ENCODE results near the gene SUCLG2. TPM values are rescaled to one million over a fixed set of nuclear protein-coding genes. Genes with fewer than 3 reads are reported as not detected.

SUCLG2 gene
- total RNA-seq, 1 experiment from 2014 or later, result 38.5 TPM

DNA sequence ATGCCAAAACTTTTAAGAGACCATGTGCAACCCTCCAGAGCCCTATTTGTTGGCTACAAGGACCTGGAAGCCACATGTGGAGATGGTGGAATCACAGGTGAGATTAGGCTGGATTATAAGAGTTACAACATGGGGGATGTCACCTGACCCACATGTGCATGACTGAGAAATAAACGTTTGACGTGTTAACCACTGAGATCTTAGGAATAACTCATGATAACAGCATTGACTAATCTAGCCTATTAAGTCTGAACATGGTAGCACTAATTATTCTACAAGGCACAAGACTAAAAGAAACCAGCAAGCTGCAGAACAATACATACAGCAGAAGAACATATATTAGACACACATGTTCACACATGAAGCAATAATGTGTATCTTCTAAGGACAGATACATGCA is 38.4 kb downstream of the SUCLG2 start:
- Histone ChIP-seq H3K9ac (ENCODE audit: extremely low read depth, insufficient read length, low read length) (no peak overlapping the region), H3K4me1 (ENCODE audit: insufficient read depth, low read length) (peaks cover 6% of the 10 kb centered on the region; the same call in 1 of the 2 replicates), H3K18ac (ENCODE audit: insufficient read length, low read depth, low read length) (no peak overlapping the region), H2BK15ac (ENCODE audit: low read depth, low read length) (no peak overlapping the region), H3K27ac (ENCODE audit: insufficient read length, low read depth, low read length) (no peak overlapping the region), H4K5ac (ENCODE audit: insufficient read length, low read depth, low read length) (no peak overlapping the region), H2BK120ac (ENCODE audit: low read depth, low read length, poor library complexity, severe bottlenecking) (no peak overlapping the region), H3K79me1 (ENCODE audit: insufficient read depth, low read depth, low read length, poor library complexity, severe bottlenecking) (no peaks in the 10 kb centered on the region), H3K79me2 (ENCODE audit: insufficient read depth, low read length) (no peaks in the 10 kb centered on the region), H3K4ac (ENCODE audit: low read depth, low read length) (no peak overlapping the region), H3K14ac (ENCODE audit: insufficient read depth, low read length) (no peak overlapping the region), H3K23ac (ENCODE audit: insufficient read length, low read depth, low read length) (no peak overlapping the region), H3K9me3 (ENCODE audit: control insufficient read depth, low read depth, low read length) (no peaks in the 10 kb centered on the region), H3K27me3 (ENCODE audit: insufficient read depth, low read length) (no peaks in the 10 kb centered on the region), H4K8ac (replicated peaks; ENCODE audit: insufficient read length, low read depth, low read length) (no peak overlapping the region), H2BK12ac (ENCODE audit: insufficient read length, low read depth, low read length) (no peak overlapping the region), H2BK20ac (ENCODE audit: low read depth, low read length, poor library complexity, severe bottlenecking) (no peak overlapping the region), H3K23me2 (ENCODE audit: insufficient read length, low read depth, low read length, poor library complexity, severe bottlenecking) (no peaks in the 10 kb centered on the region), H3K56ac (ENCODE audit: insufficient read length, low read depth, low read length) (no peak overlapping the region), H4K20me1 (ENCODE audit: control insufficient read depth, insufficient read depth, insufficient read length) (no peaks in the 10 kb centered on the region), H2AFZ (ENCODE audit: low read length) (no peak overlapping the region), H2BK5ac (ENCODE audit: insufficient read length, low read length) (no peak overlapping the region), H3K4me2 (ENCODE audit: insufficient read depth, insufficient read length, low read length) (no peak overlapping the region), H3T11ph (ENCODE audit: low read length) (no peak overlapping the region), H2AK5ac (ENCODE audit: insufficient read length, low read length) (no peak overlapping the region), H4K91ac (ENCODE audit: insufficient read length, low read depth, low read length) (no peak overlapping the region)
- H3K36me3 Mint-ChIP-seq (ENCODE audit: insufficient read depth in 1 of 3, low read depth in 3 of 3), result peaks cover 0 to 7% (median 5%) of the 10 kb centered on the region in 3 experiments; a peak in 3 of 7 replicates
- no peaks in the 10 kb centered on the region for H3K9me3 Mint-ChIP-seq
- no peak overlapping the region for H3K4me3 Mint-ChIP-seq
- WGBS (ENCODE audit: extremely low coverage, insufficient read length, low lambda C conversion rate), result no CpG with 5 or more reads among the region's 2 CpGs
- H3K4me1 Mint-ChIP-seq, result peaks cover 14 to 22% of the 10 kb centered on the region in 2 experiments
- H3K27ac Mint-ChIP-seq, result no peak overlapping the region
- H3K27me3 Mint-ChIP-seq (ENCODE audit: low read depth), result no peaks in the 10 kb centered on the region
- TF ChIP-seq, protein P1, sequence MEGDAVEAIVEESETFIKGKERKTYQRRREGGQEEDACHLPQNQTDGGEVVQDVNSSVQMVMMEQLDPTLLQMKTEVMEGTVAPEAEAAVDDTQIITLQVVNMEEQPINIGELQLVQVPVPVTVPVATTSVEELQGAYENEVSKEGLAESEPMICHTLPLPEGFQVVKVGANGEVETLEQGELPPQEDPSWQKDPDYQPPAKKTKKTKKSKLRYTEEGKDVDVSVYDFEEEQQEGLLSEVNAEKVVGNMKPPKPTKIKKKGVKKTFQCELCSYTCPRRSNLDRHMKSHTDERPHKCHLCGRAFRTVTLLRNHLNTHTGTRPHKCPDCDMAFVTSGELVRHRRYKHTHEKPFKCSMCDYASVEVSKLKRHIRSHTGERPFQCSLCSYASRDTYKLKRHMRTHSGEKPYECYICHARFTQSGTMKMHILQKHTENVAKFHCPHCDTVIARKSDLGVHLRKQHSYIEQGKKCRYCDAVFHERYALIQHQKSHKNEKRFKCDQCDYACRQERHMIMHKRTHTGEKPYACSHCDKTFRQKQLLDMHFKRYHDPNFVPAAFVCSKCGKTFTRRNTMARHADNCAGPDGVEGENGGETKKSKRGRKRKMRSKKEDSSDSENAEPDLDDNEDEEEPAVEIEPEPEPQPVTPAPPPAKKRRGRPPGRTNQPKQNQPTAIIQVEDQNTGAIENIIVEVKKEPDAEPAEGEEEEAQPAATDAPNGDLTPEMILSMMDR (conservative IDR thresholded peaks at IDR 0.05), result no peak
- no peak for DNase-seq

Data from H9 (cell line).